DND-41 (cell line): ENCODE results near the gene TGIF1.

Experiments
- ATAC-seq: fragments of 200-7000 bp; cut with Tn5 transposase; 3 replicates; pipeline ENCODE4 v1.9.1; 2021; ENCODE audit warnings: low read depth; ENCODE audit not compliant: insufficient read depth
- DNase-seq: peaks from one replicate; pipeline ENCODE4 v3.0.0-alpha.2; 2020
- H2AFZ ChIP-seq: 2 replicates; pipeline ENCODE4 v1.6.0; 2012; ENCODE audit warnings: low read depth, low read length
- H3K27ac ChIP-seq: 2 replicates; pipeline ENCODE4 v1.5.1; 2012; ENCODE audit warnings: low read length, inconsistent platforms
- H3K27me3 ChIP-seq: fragments of 200-600 bp; sonication (generic); 2 replicates; pipeline ENCODE4 v1.6.0; 2012; ENCODE audit warnings: low read length, mild to moderate bottlenecking, inconsistent platforms; ENCODE audit not compliant: insufficient read depth, poor library complexity
- H3K36me3 ChIP-seq: 2 replicates; pipeline ENCODE4 v1.5.1; 2012; ENCODE audit warnings: low read length, inconsistent platforms; ENCODE audit not compliant: insufficient read depth
- H3K4me1 ChIP-seq: 2 replicates; pipeline ENCODE4 v1.5.1; 2012; ENCODE audit warnings: mild to moderate bottlenecking, low read length; ENCODE audit not compliant: insufficient read depth
- H3K4me2 ChIP-seq: 2 replicates; pipeline ENCODE4 v1.6.0; 2012; ENCODE audit warnings: mild to moderate bottlenecking, moderate library complexity, low read length, inconsistent platforms; ENCODE audit not compliant: insufficient read depth
- H3K4me3 ChIP-seq, 2 experiments: fragments of 200-600 bp in 1 of 2; shearing (Covaris generic) in 1 of 2; 2 replicates each; pipeline ENCODE4 v1.5.1; 2012 to 2016; ENCODE audit warnings: inconsistent platforms in 2 of 2, low read length in 2 of 2, mild to moderate bottlenecking in 2 of 2, low read depth in 1 of 2, moderate library complexity in 1 of 2
- H3K79me2 ChIP-seq: 2 replicates; pipeline ENCODE4 v1.6.0; 2012; ENCODE audit warnings: low read length, inconsistent platforms; ENCODE audit not compliant: insufficient read depth
- H3K9ac ChIP-seq: 2 replicates; pipeline ENCODE4 v1.6.0; 2012; ENCODE audit warnings: low read depth, mild to moderate bottlenecking, inconsistent platforms, low read length, moderate library complexity
- H3K9me3 ChIP-seq: 2 replicates; pipeline ENCODE4 v1.5.1; 2012; ENCODE audit warnings: low read length, moderate library complexity, mild to moderate bottlenecking, inconsistent platforms; ENCODE audit not compliant: insufficient read depth, severe bottlenecking
- H4K20me1 ChIP-seq: 2 replicates; pipeline ENCODE4 v1.6.0; 2012; ENCODE audit warnings: low read length; ENCODE audit not compliant: insufficient read depth
- CTCF ChIP-seq: IDR thresholded peaks from 2 replicates; pipeline ENCODE4 v1.5.1; 2012; ENCODE audit warnings: borderline replicate concordance, low read length, moderate library complexity, mild to moderate bottlenecking; ENCODE audit not compliant: poor library complexity, severe bottlenecking; ENCODE audit errors: extremely low read depth
- EZH2 ChIP-seq: IDR thresholded peaks from 3 replicates; pipeline ENCODE4 v1.6.1; 2012; ENCODE audit warnings: borderline replicate concordance, low read depth, mild to moderate bottlenecking, moderate library complexity, low read length, inconsistent platforms; ENCODE audit not compliant: severe bottlenecking

The TGIF1 gene

GRCh38 chr18:3451989-3452749 is 2.2 kb downstream of the TGIF1 start:
- no peaks in the 10 kb centered on the region for H3K27me3 ChIP-seq
- no peak for ATAC-seq
- H3K4me2 ChIP-seq = peak overlapping the region; percentile 67
- H3K9ac ChIP-seq = peak overlapping the region; percentile 74
- H4K20me1 ChIP-seq = peaks cover 35% of the 10 kb centered on the region
- H3K27ac ChIP-seq = peak overlapping the region; percentile 94
- peaks cover 40% of the 10 kb centered on the region for H3K4me1 ChIP-seq
- peak overlapping the region; percentile 76 to 77 for H3K4me3 ChIP-seq
- peaks cover 21% of the 10 kb centered on the region for H3K36me3 ChIP-seq
- no peak for TF ChIP-seq EZH2
- TF ChIP-seq CTCF = peak; percentile 14
- H2AFZ ChIP-seq = peak overlapping the region; percentile 53
- DNase-seq = peak; percentile 59
- no peaks in the 10 kb centered on the region for H3K9me3 ChIP-seq
- H3K79me2 ChIP-seq = peaks cover 88% of the 10 kb centered on the region

DNA sequence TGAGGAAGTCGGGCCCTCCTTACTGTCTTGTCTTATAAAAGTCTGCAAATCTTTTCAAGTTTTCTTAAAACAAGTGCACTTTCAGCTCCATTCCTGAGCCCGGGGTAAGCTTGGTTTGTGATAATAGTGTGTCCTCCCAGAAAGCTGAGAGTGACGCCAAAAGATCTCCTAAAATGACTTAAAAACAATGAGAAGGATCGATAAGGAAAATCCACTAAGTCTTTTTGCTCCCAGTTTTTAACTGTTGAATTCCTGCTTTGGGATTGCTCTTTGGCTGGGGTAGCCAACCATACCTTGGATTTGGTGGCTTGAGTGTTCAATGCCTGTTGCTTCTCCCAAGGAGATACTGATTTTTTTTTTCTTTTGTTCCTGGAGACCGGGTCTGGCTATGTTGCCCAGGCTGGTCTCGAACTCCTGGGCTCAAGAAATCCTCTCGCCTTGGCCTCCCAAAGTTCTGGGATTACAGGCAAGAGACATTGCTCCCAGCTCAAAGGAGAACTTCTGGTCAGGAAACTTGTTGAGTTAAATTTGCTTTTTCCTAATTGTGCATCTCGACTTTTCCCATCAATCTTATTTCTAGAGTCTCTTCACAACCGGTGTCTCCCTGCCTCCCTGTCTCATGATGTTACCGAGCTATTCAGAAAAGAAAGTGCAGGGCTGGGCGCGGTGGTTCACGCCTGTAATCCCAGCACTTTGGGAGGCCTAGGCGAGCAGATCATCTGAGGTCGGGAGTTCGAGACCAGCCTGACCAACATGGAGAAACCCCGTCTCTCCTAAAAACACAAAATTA is 3.0 kb downstream of the TGIF1 start:
- TF ChIP-seq CTCF (no peak), EZH2 (no peak)
- no peaks in the 10 kb centered on the region for H3K9me3 ChIP-seq
- H3K4me3 ChIP-seq = peak overlapping the region; percentile 76 to 77; a peak in 3 of 4 replicates
- H2AFZ ChIP-seq = peak overlapping the region; percentile 53
- H3K36me3 ChIP-seq = peaks cover 28% of the 10 kb centered on the region
- peaks cover 41% of the 10 kb centered on the region for H4K20me1 ChIP-seq
- peak overlapping the region; percentile 74 for H3K9ac ChIP-seq
- peak overlapping the region; percentile 94 for H3K27ac ChIP-seq
- DNase-seq (no peak), ATAC-seq (no peak)
- H3K4me2 ChIP-seq = peak overlapping the region; percentile 67
- H3K79me2 ChIP-seq = peaks cover 95% of the 10 kb centered on the region
- H3K27me3 ChIP-seq = no peaks in the 10 kb centered on the region
- peaks cover 37% of the 10 kb centered on the region for H3K4me1 ChIP-seq

DNA sequence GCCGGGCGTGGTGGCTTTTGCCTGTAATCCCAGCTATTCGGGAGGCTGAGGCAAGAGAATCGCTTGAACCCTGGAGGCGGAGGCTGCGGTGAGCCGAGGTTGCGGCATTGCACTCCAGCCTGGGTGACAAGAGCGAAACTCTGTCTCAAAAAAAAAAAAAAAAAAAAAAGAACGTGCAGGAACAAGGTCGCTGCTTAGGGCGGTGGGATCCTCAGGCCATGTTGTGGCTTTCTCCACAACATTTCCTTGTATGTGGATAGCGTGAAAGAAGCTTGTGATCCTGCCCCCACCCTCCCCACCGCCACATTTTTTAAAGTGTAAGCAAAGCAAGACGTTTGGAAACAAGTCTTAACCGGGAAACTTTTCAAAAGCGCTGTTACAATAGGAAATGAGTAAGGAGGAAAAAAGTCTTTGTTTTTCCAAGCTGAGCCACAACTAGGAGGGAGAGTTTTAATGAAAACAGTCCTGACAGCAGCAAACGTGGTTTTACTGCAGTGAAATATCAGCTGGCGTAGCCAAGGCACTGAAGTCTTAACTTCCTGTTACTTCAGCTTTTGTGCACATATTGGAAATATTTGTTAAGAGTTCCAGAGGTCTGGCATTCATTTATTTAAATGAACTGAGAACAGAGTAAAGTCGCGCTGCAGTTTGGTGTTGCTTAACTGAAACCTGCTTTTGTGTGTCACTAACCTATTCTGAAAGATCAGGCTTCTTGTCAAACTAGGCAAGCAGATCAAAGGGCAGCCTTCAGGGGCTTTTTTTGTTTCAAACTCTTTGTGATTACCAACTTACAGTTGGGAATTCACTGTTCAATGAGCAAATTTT is 3.8 kb downstream of the TGIF1 start:
- Histone ChIP-seq H4K20me1 (peaks cover 45% of the 10 kb centered on the region), H3K79me2 (peaks cover 89% of the 10 kb centered on the region), H3K4me2 (peak overlapping the region; percentile 67), H2AFZ (0 out of 2 replicates have a peak overlapping the region, but pooled peaks have one; percentile 1), H3K27me3 (no peaks in the 10 kb centered on the region), H3K4me3 (peak overlapping the region; percentile 14 to 76; a peak in 3 of 4 replicates), H3K27ac (peak overlapping the region; percentile 94), H3K9me3 (no peaks in the 10 kb centered on the region), H3K4me1 (peaks cover 37% of the 10 kb centered on the region), H3K36me3 (peaks cover 37% of the 10 kb centered on the region), H3K9ac (peak overlapping the region; percentile 74)
- DNase-seq (peak; percentile 51), ATAC-seq (no peak)
- TF ChIP-seq EZH2 = no peak
- no peak for TF ChIP-seq CTCF
